HTR-8/SVneo (cell line): Measurements from ENCODE around the gene TALDO1.

Source experiments
- DNase-seq: peaks from one replicate; pipeline ENCODE4 v3.0.0; 2011; ENCODE audit warnings: low spot score, mixed read lengths; ENCODE audit not compliant: insufficient read length
- FAIRE-seq: peaks from 2 replicates; lab custom pipeline; 2011; peaks lifted over from hg19 to GRCh38; lab: Jason Lieb, UNC

TALDO1 gene

DNA sequence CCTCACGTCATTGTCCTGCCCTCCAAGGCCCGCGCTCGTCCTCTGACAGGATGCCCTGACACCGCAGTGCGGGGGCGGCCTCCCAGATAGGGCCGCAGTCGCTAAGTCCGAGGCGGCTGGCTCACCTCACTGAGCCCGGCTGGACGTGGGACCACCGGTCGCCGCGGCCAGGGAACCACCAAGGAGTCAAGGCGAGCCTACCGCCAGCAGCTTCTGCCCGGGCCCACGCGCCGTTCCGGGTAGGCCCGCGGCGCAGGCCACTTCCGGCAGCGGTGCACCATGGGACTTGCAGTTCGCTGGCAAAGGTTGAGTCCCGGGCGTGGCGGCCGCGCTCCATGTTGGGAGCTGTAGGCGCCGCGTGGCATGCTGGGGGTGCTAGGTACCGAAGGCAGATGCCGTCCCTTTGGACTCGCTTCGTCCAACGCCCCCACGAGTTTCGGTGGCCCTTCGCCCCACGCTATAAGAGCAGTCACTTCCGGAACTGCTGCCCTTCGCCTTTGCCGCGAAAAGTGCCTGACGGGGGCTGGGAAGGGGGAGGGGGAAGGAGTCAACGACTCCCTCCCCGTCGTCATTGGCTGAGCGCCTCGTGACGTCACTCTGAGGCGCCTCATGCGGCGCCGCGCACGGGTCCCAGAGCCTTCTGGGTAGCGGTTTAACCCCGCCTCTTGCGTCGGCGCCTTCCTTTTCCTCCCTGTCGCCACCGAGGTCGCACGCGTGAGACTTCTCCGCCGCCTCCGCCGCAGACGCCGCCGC is 62.2 kb downstream of the TALDO1 start, which contains the start of gene RPLP2:
Gene RPLP2 (plus strand): TSS at position 681 of the 753 bp plus-strand sequence. CDS start 268 bp downstream, outside the sequence.
- DNase-seq: peak; percentile 92

DNA sequence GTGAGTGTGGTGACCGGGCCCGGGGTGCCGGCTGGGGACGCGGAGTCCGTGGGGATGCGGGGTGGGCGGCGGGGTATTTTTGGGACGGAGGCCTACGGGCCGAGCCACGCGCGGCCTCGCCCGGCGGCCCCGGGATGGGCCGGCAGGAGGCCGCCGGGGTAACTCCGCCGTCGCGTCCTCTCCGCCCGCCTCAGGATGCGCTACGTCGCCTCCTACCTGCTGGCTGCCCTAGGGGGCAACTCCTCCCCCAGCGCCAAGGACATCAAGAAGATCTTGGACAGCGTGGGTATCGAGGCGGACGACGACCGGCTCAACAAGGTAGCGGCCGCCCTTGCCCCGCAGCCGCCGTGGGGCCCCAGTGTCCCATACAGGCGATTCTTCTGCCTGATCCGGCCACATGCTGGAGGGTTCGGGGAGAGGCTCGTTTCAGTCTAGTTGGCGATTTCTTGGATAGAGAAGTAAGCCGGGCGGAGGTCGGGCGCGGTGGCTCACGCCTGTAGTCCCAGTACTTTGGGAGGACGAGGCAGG is 62.8 kb downstream of the TALDO1 start:
- FAIRE-seq: no peak
- DNase-seq: no peak

More for the DNA sequence above, 62.2 kb downstream of the TALDO1 start, which contains the start of gene RPLP2:
- peak; percentile 97 for FAIRE-seq

DNA sequence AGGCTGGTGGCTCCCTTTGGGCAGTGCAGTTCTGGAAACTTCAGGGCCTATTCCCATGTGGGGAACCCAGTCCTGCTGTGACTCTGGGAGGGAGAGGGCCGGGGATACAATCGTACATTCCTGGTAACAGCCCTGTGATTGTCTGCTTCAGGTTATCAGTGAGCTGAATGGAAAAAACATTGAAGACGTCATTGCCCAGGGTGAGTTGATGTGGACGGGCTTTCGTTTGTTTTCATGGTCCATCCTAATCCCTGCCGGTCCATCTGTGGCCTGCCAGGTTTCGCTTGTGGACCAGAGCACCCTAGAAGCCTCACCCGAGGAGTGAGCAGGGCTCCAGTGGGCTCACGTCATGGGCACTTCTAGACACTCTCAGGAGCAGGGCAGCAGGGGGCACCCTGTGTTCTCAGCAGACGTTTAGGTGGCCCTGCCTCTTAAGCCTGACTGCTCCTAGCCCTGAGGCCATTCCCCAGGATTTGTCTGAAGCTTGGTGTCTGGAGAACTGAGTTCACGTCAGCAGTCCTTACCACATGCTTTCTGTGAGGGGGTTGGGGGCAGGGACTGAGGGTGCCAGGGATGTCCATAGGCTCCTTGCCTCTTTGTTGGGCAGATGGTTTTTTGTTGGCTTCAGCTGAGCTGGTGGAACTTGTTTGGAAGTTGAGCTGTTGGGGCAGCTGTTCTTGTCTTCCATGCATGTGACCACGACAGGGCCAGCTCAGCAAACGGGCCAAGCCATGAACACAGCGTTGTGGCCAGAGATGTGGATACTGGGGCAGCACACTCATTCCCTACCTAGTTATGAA is 64.4 kb downstream of the TALDO1 start:
- FAIRE-seq (no peak), DNase-seq (no peak)

GRCh38 chr11:812390-812789 is 65.1 kb downstream of the TALDO1 start:
- FAIRE-seq (no peak), DNase-seq (no peak)

GRCh38 chr11:813072-813455 is 65.8 kb downstream of the TALDO1 start:
- no peak for FAIRE-seq
- no peak for DNase-seq

- DNase-seq (no peak), FAIRE-seq (no peak)
These were observed 66.3 kb downstream of the TALDO1 start for GRCh38 chr11:813456-814096.
